ENCODE data around the gene FKBP1A.
"Not testable (repeated sequence)": the region's sequence is repeated elsewhere in the genome, so short reads cannot be mapped to it uniquely, and the experiment has no call there.

Gene FKBP1A

GRCh38 chr20:1360094-1360846 is 32.6 kb downstream of the FKBP1A start:
- DNase-seq: no peak

GRCh38 chr20:1357921-1358671 is 34.8 kb downstream of the FKBP1A start:
- peak; percentile 38 for DNase-seq

GRCh38 chr20:1353956-1354355 is 38.9 kb downstream of the FKBP1A start:
- no peak for DNase-seq

- DNase-seq: no peak
These were observed 46.4 kb downstream of the FKBP1A start for GRCh38 chr20:1346315-1346969.

GRCh38 chr20:1345756-1346093 is 47.1 kb downstream of the FKBP1A start:
- DNase-seq: no peak

- DNase-seq: no peak
These were observed 47.7 kb downstream of the FKBP1A start for GRCh38 chr20:1345030-1345755.

- DNase-seq: not testable (repeated sequence)
These were observed 49.3 kb downstream of the FKBP1A start for GRCh38 chr20:1343446-1344124.

- DNase-seq: no peak
These were observed 51.1 kb downstream of the FKBP1A start for GRCh38 chr20:1341561-1342265.

- DNase-seq: no peak
These were observed 54.1 kb downstream of the FKBP1A start for GRCh38 chr20:1338801-1339200.

- no peak for DNase-seq
These were observed 54.8 kb downstream of the FKBP1A start for GRCh38 chr20:1338096-1338495.

- DNase-seq: no peak
These were observed 55.4 kb downstream of the FKBP1A start for GRCh38 chr20:1337441-1337840.

- DNase-seq: no peak
These were observed 56.0 kb downstream of the FKBP1A start for GRCh38 chr20:1336699-1337367.

GRCh38 chr20:1335961-1336698 is 56.7 kb downstream of the FKBP1A start:
- DNase-seq: no peak

GRCh38 chr20:1334761-1335160 is 58.1 kb downstream of the FKBP1A start:
- DNase-seq: no peak

- DNase-seq: no peak
These were observed 58.5 kb downstream of the FKBP1A start for GRCh38 chr20:1334370-1334731.

- DNase-seq: no peak
These were observed 59.1 kb downstream of the FKBP1A start for GRCh38 chr20:1333462-1334369.

GRCh38 chr20:1332749-1333300 is 60.0 kb downstream of the FKBP1A start:
- DNase-seq: no peak

GRCh38 chr20:1331801-1332453 is 60.9 kb downstream of the FKBP1A start:
- no peak for DNase-seq

- no peak for DNase-seq
These were observed 61.8 kb downstream of the FKBP1A start for GRCh38 chr20:1331101-1331500.
